IMR-90 (cell line): ENCODE results near the gene UBA52. TPM values are rescaled to one million over a fixed set of nuclear protein-coding genes. Genes with fewer than 3 reads are reported as not detected.

Source experiments
- ATAC-seq: fragments of 200-7000 bp; cut with Tn5 transposase; 2 replicates; pipeline ENCODE4 v1.9.1; 2020; ENCODE audit warnings: low read depth, mild to moderate bottlenecking, moderate library complexity
- BruUV-seq: library from RNA; stranded (reverse); fragments of 400-500 nt; replicated peaks from 2 replicates; lab custom pipeline; 2021; lab: Mats Ljungman, UMichigan
- CTCF ChIA-PET: fragments of 300-600 bp; formaldehyde crosslinking; extraction: SDS; loops from one replicate; lab custom pipeline; 2021; ENCODE audit warnings: antibody characterized with exemption; lab: Yijun Ruan, JAX
- POLR2A ChIA-PET: fragments of 300-600 bp; sonication (Branson Sonifier 250); formaldehyde crosslinking; loops from one replicate; lab custom pipeline; 2022; ENCODE audit warnings: antibody characterized with exemption; ENCODE audit not compliant: unreplicated experiment; lab: Charles Lee
- DNase-seq: peaks from one replicate; pipeline ENCODE4 v3.0.0; 2013
- H2AFZ ChIP-seq: replicated peaks from 2 replicates; pipeline ENCODE3; 2013; ENCODE audit warnings: low read length, mild to moderate bottlenecking; ENCODE audit not compliant: poor library complexity
- H2AK5ac ChIP-seq: 2 replicates; pipeline ENCODE4 v1.6.1; 2013; ENCODE audit warnings: low read depth, low read length, inconsistent platforms
- H2AK9ac ChIP-seq: replicated peaks from 2 replicates; pipeline ENCODE3; 2013; ENCODE audit warnings: mild to moderate bottlenecking, low read depth, low read length, moderate library complexity; ENCODE audit not compliant: poor library complexity
- H2BK120ac ChIP-seq: 2 replicates; pipeline ENCODE4 v1.6.1; 2013; ENCODE audit warnings: low read depth, low read length, inconsistent platforms
- H2BK15ac ChIP-seq: 3 replicates; pipeline ENCODE4 v1.6.1; 2013; ENCODE audit warnings: low read depth, low read length, inconsistent platforms
- H2BK20ac ChIP-seq: 2 replicates; pipeline ENCODE4 v1.6.1; 2013; ENCODE audit warnings: low read depth, mild to moderate bottlenecking, inconsistent platforms, low read length, moderate library complexity
- H2BK5ac ChIP-seq: 2 replicates; pipeline ENCODE4 v1.6.1; 2013; ENCODE audit warnings: mild to moderate bottlenecking, low read depth, low read length, inconsistent platforms; ENCODE audit not compliant: poor library complexity, severe bottlenecking
- H3K14ac ChIP-seq: replicated peaks from 2 replicates; pipeline ENCODE4 v1.6.1; 2013; ENCODE audit warnings: low read depth, low read length, inconsistent platforms
- H3K18ac ChIP-seq: 2 replicates; pipeline ENCODE4 v1.6.1; 2013; ENCODE audit warnings: low read depth, low read length, control low read depth
- H3K23ac ChIP-seq: 2 replicates; pipeline ENCODE4 v1.6.1; 2013; ENCODE audit warnings: low read depth, low read length, inconsistent platforms
- H3K27ac ChIP-seq: 2 replicates; pipeline ENCODE4 v1.5.1; 2013; ENCODE audit warnings: mild to moderate bottlenecking, control low read depth, low read length; ENCODE audit not compliant: insufficient read depth
- H3K27me3 ChIP-seq: 2 replicates; pipeline ENCODE4 v1.6.1; 2013; ENCODE audit warnings: low read length; ENCODE audit not compliant: control insufficient read depth, insufficient read depth
- H3K36me3 ChIP-seq: 2 replicates; pipeline ENCODE4 v1.6.1; 2013; ENCODE audit warnings: low read length, mixed read lengths; ENCODE audit not compliant: control insufficient read depth, insufficient read depth
- H3K4ac ChIP-seq: 2 replicates; pipeline ENCODE4 v1.6.1; 2013; ENCODE audit warnings: low read depth, low read length, inconsistent platforms
- H3K4me1 ChIP-seq: 2 replicates; pipeline ENCODE4 v1.6.1; 2013; ENCODE audit warnings: low read length, mixed read lengths; ENCODE audit not compliant: control insufficient read depth, insufficient read depth
- H3K4me2 ChIP-seq: 2 replicates; pipeline ENCODE4 v1.6.1; 2013; ENCODE audit warnings: low read depth, mild to moderate bottlenecking, control low read depth, low read length, moderate library complexity
- H3K4me3 ChIP-seq: 2 replicates; pipeline ENCODE4 v1.5.1; 2013; ENCODE audit warnings: low read depth, mild to moderate bottlenecking, control low read depth, low read length, moderate library complexity; ENCODE audit not compliant: insufficient read depth
- H3K56ac ChIP-seq: 2 replicates; pipeline ENCODE4 v1.6.1; 2013; ENCODE audit warnings: low read length, inconsistent platforms; ENCODE audit not compliant: insufficient read depth; ENCODE audit errors: extremely low read depth
- H3K79me1 ChIP-seq, 2 experiments: 2 replicates each; pipeline ENCODE4 v1.6.1; 2013; ENCODE audit warnings: low read length in 2 of 2, inconsistent platforms in 1 of 2, low read depth in 1 of 2
- H3K9ac ChIP-seq: 2 replicates; pipeline ENCODE4 v1.6.1; 2013; ENCODE audit warnings: low read depth, low read length, control low read depth
- H3K9me1 ChIP-seq: 2 replicates; pipeline ENCODE4 v1.6.1; 2013; ENCODE audit warnings: low read length, inconsistent platforms; ENCODE audit not compliant: insufficient read depth
- H3K9me3 ChIP-seq: 2 replicates; pipeline ENCODE4 v1.6.1; 2013; ENCODE audit warnings: low read length; ENCODE audit not compliant: control insufficient read depth, insufficient read depth
- H4K20me1 ChIP-seq: 2 replicates; pipeline ENCODE4 v1.6.1; 2013; ENCODE audit warnings: low read length, inconsistent platforms; ENCODE audit not compliant: insufficient read depth
- H4K5ac ChIP-seq: 2 replicates; pipeline ENCODE4 v1.6.1; 2013; ENCODE audit warnings: mild to moderate bottlenecking, low read depth, low read length, control low read depth
- H4K8ac ChIP-seq, 2 experiments: 2 replicates each; pipeline ENCODE4 v1.6.1; 2013; ENCODE audit warnings: low read depth in 2 of 2, low read length in 2 of 2, control low read depth in 1 of 2, inconsistent platforms in 1 of 2
- H4K91ac ChIP-seq: 2 replicates; pipeline ENCODE4 v1.6.1; 2013; ENCODE audit warnings: low read depth, low read length, inconsistent platforms; ENCODE audit not compliant: insufficient read depth
- CHD1 ChIP-seq: IDR thresholded peaks from 2 replicates; pipeline ENCODE4 v1.6.1; 2012; ENCODE audit warnings: low read depth, low read length, improper control_type of control experiment
- FOS ChIP-seq: fragments of 150-350 bp; IDR thresholded peaks from 2 replicates; pipeline ENCODE4 v1.6.1; 2016; ENCODE audit warnings: low read depth, low read length
- RAD21 ChIP-seq: IDR thresholded peaks from 2 replicates; pipeline ENCODE4 v1.6.1; 2012; ENCODE audit warnings: low read length, improper control_type of control experiment
- RCOR1 ChIP-seq: IDR thresholded peaks from 2 replicates; pipeline ENCODE4 v1.6.1; 2012; ENCODE audit warnings: mild to moderate bottlenecking, low read length, improper control_type of control experiment; ENCODE audit not compliant: insufficient replicate concordance
- SMC3 ChIP-seq: fragments of 150-350 bp; IDR thresholded peaks from 2 replicates; pipeline ENCODE4 v1.6.1; 2016; ENCODE audit warnings: low read depth, mild to moderate bottlenecking, antibody characterized with exemption, low read length, moderate library complexity
- WGBS, 2 experiments: methylation state at CpG; one replicate each; pipeline versions ENCODE4 v1.1.5 to v1.1.7; 2013; ENCODE audit warnings: missing lambda C conversion rate in 2 of 2; ENCODE audit not compliant: insufficient read length in 1 of 2; ENCODE audit errors: extremely low coverage in 2 of 2; 5-methylcytosine and 5-hydroxymethylcytosine counted together
- dilution Hi-C: fragments of 300-500 bp; cut with HindIII; formaldehyde crosslinking; loops from one replicate; pipeline ENCODE4 v1.14.3; 2018; ENCODE audit warnings: low sequenced_read_pairs; ENCODE audit not compliant: unreplicated experiment
- in situ Hi-C: fragments of 300-500 bp; cut with MboI; formaldehyde crosslinking; loops from 3 replicates; pipeline ENCODE4 v1.14.3; 2019; ENCODE audit warnings: low sequenced_read_pairs, inconsistent platforms, mixed read lengths
- intact Hi-C: fragments of 100-400 bp; cut with micrococcal nuclease; formaldehyde crosslinking; loops from 2 replicates; pipeline ENCODE4 v1.10.0; 2022
- polyA plus RNA-seq, 3 experiments: library from polyadenylated mRNA; depleted of rRNA; stranded (reverse); fragments of >200 nt; gene quantifications; 2 replicates each; pipeline ENCODE4 v1.2.3, GENCODE V29; 2012; ENCODE audit warnings: low replicate concordance in 1 of 3
- total RNA-seq: library from RNA; depleted of rRNA; stranded (reverse); fragments of >200 nt; gene quantifications from 2 replicates; pipeline ENCODE4 v1.2.3, GENCODE V29; 2012
- TF ChIP-seq, protein P1 (sequence below): fragments of 150-350 bp; IDR thresholded peaks from 2 replicates; pipeline ENCODE4 v1.6.1; 2017; ENCODE audit warnings: mild to moderate bottlenecking, antibody characterized with exemption, low read length, low read depth

The UBA52 gene
- total and polyA plus RNA-seq, 2 of the 4 experiments (the other 2 are of a cell fraction) = 1,030 to 3,008 TPM

DNA sequence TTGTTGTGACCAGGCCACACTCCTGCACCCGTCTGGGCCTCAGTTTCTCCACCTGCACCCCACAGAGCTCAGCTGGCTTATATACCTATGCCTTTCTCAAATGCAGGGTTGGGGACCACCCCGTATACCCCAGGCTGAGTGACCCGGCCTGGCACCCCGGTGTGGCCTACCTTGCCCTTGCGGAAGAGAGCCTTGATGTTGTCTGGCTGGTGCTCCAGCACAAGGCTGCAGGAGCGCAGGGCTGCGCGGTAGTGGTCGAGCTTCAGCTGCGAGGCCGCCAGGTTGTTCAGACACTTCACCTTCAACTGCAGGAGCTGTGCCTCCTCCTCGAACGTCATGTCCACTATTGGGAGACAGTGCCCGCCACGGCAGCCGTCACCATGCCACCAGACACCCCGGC lies 34.2 kb upstream of the UBA52 start:
- H2AK9ac ChIP-seq = no peak overlapping the region
- DNase-seq (no peak), ATAC-seq (no peak)
- WGBS, 2 experiments = 98% methylated on average over 15 of the region's 17 CpGs; no CpG with 5 or more reads in 1 of the 2 experiments
- H4K5ac ChIP-seq = no peak overlapping the region
- H4K20me1 ChIP-seq = no peaks in the 10 kb centered on the region
- H4K8ac ChIP-seq = no peak overlapping the region
- peaks cover 61% of the 10 kb centered on the region for H3K36me3 ChIP-seq
- H2AFZ ChIP-seq = no peak overlapping the region
- H2BK15ac ChIP-seq = no peak overlapping the region
- H2BK120ac ChIP-seq = no peak overlapping the region
- dilution Hi-C loops (no loop called here), intact Hi-C loops (no loop called here), in situ Hi-C loops (no loop called here)
- BruUV-seq = no TSS peak
- ChIA-PET CTCF (no interaction called here), POLR2A (no interaction called here)
- H3K4me3 ChIP-seq = no peak overlapping the region
- no peak overlapping the region for H4K91ac ChIP-seq
- no peak overlapping the region for H2AK5ac ChIP-seq
- no peak overlapping the region for H3K4ac ChIP-seq
- H3K9me1 ChIP-seq = peaks cover 10% of the 10 kb centered on the region; the same call in 1 of the 2 replicates
- H3K27ac ChIP-seq = no peak overlapping the region
- H3K9ac ChIP-seq = no peak overlapping the region
- TF ChIP-seq RCOR1 (no peak), SMC3 (no peak), RAD21 (no peak), FOS (no peak), CHD1 (no peak)
- TF ChIP-seq, protein P1, sequence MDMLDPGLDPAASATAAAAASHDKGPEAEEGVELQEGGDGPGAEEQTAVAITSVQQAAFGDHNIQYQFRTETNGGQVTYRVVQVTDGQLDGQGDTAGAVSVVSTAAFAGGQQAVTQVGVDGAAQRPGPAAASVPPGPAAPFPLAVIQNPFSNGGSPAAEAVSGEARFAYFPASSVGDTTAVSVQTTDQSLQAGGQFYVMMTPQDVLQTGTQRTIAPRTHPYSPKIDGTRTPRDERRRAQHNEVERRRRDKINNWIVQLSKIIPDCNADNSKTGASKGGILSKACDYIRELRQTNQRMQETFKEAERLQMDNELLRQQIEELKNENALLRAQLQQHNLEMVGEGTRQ = no peak
- no peak overlapping the region for H2BK5ac ChIP-seq
- no peak overlapping the region for H3K18ac ChIP-seq
- no peaks in the 10 kb centered on the region for H3K27me3 ChIP-seq
- no peak overlapping the region for H3K4me2 ChIP-seq
- no peak overlapping the region for H3K14ac ChIP-seq
- no peak overlapping the region for H3K23ac ChIP-seq
- peaks cover 20 to 43% of the 10 kb centered on the region in 2 experiments for H3K79me1 ChIP-seq
- H3K9me3 ChIP-seq = no peaks in the 10 kb centered on the region
- no peak overlapping the region for H3K56ac ChIP-seq
- H3K4me1 ChIP-seq = peaks cover 3% of the 10 kb centered on the region; the same call in 1 of the 2 replicates
- H2BK20ac ChIP-seq = no peak overlapping the region
